CD14-positive monocyte (primary cell): Measurements from ENCODE around the gene DAB2IP. TPM values are rescaled to one million over a fixed set of nuclear protein-coding genes. Genes with fewer than 3 reads are reported as not detected.

ENCODE experiments used
- DNase-seq, 3 donors: peaks; one replicate each; pipeline ENCODE4 v3.0.0-alpha.2; 2011 to 2022
- H2AFZ ChIP-seq: 2 replicates; pipeline ENCODE4 v1.6.0; 2012; ENCODE audit warnings: mild to moderate bottlenecking, low read depth, low read length, inconsistent platforms; ENCODE audit not compliant: insufficient read depth, poor library complexity, severe bottlenecking
- H3K27ac ChIP-seq, 2 donors: 1 replicate in 1 of 2; 2 replicates in 1 of 2; pipeline ENCODE4 v1.5.1; 2012 to 2013; ENCODE audit warnings: low read length in 2 of 2, control low read depth in 1 of 2, inconsistent platforms in 1 of 2, low read depth in 1 of 2, mild to moderate bottlenecking in 1 of 2
- H3K27me3 ChIP-seq, 2 donors: one replicate each; pipeline versions ENCODE4 v1.6.0 to v1.6.1; 2011 to 2013; ENCODE audit warnings: low read length in 2 of 2; ENCODE audit not compliant: control insufficient read depth in 2 of 2, insufficient read depth in 2 of 2
- H3K36me3 ChIP-seq, 2 donors: replicated peaks in 1 of 2; 1 replicate in 1 of 2; 2 replicates in 1 of 2; pipeline versions ENCODE4 v1.5.1 to v1.6.1; 2012 to 2013; ENCODE audit warnings: low read length in 2 of 2, control low read depth in 1 of 2, inconsistent platforms in 1 of 2, mild to moderate bottlenecking in 1 of 2; ENCODE audit not compliant: insufficient read depth in 2 of 2, control insufficient read depth in 1 of 2
- H3K4me1 ChIP-seq, 2 donors: 1 replicate in 1 of 2; 2 replicates in 1 of 2; pipeline versions ENCODE4 v1.5.1 to v1.6.1; 2012 to 2013; ENCODE audit warnings: low read length in 2 of 2, control low read depth in 1 of 2, inconsistent platforms in 1 of 2, mild to moderate bottlenecking in 1 of 2, moderate library complexity in 1 of 2; ENCODE audit not compliant: insufficient read depth in 2 of 2, control insufficient read depth in 1 of 2
- H3K4me2 ChIP-seq: replicated peaks from 2 replicates; pipeline ENCODE3; 2012; ENCODE audit warnings: low read length, moderate library complexity, mild to moderate bottlenecking; ENCODE audit not compliant: poor library complexity, severe bottlenecking; ENCODE audit errors: extremely low read depth
- H3K4me3 ChIP-seq, 3 experiments: fragments of 200-600 bp in 1 of 3; sonication (generic) in 1 of 3; replicated peaks in 1 of 3; 1 replicate in 2 of 3; 2 replicates in 1 of 3; pipeline ENCODE4 v1.5.1; 2011 to 2013; ENCODE audit warnings: low read length in 3 of 3, mild to moderate bottlenecking in 3 of 3, control low read depth in 2 of 3, low read depth in 2 of 3, inconsistent platforms in 1 of 3, moderate library complexity in 1 of 3
- H3K79me2 ChIP-seq: 2 replicates; pipeline ENCODE4 v1.6.0; 2012; ENCODE audit warnings: mild to moderate bottlenecking, control low read depth, inconsistent platforms, low read length, moderate library complexity; ENCODE audit not compliant: insufficient read depth
- H3K9ac ChIP-seq: 2 replicates; pipeline ENCODE4 v1.6.0; 2017; ENCODE audit warnings: low read length, mild to moderate bottlenecking; ENCODE audit not compliant: insufficient read depth, poor library complexity, severe bottlenecking
- H3K9me3 ChIP-seq, 2 donors: replicated peaks in 1 of 2; 1 replicate in 1 of 2; 2 replicates in 1 of 2; pipeline versions ENCODE4 v1.5.1 to v1.6.1; 2012 to 2013; ENCODE audit warnings: low read length in 2 of 2, control low read depth in 1 of 2; ENCODE audit not compliant: control insufficient read depth in 1 of 2, insufficient read depth in 1 of 2
- H4K20me1 ChIP-seq: 2 replicates; pipeline ENCODE4 v1.6.0; 2012; ENCODE audit warnings: mild to moderate bottlenecking, low read length, control low read depth, moderate library complexity; ENCODE audit not compliant: insufficient read depth
- H3K27ac Mint-ChIP-seq, 7 donors: one replicate each; pipeline ENCODE4 v1.8.0; 2020; ENCODE audit warnings: mild to moderate bottlenecking in 7 of 7, mixed read lengths in 7 of 7, moderate library complexity in 6 of 7, inconsistent platforms in 2 of 7
- H3K27me3 Mint-ChIP-seq, 3 donors: one replicate each; pipeline ENCODE4 v1.8.0; 2021 to 2022; ENCODE audit warnings: low read depth in 3 of 3, mild to moderate bottlenecking in 3 of 3, mixed read lengths in 3 of 3, moderate library complexity in 3 of 3, inconsistent platforms in 1 of 3
- H3K36me3 Mint-ChIP-seq, 2 donors: one replicate each; pipeline ENCODE4 v1.8.0; 2020; ENCODE audit warnings: mixed read lengths in 2 of 2, inconsistent platforms in 1 of 2, mild to moderate bottlenecking in 1 of 2
- H3K4me1 Mint-ChIP-seq: one replicate; pipeline ENCODE4 v1.8.0; 2020; ENCODE audit warnings: mild to moderate bottlenecking, mixed read lengths
- H3K4me3 Mint-ChIP-seq, 2 donors: one replicate each; pipeline ENCODE4 v1.8.0; 2020; ENCODE audit warnings: mild to moderate bottlenecking in 2 of 2, mixed read lengths in 2 of 2, moderate library complexity in 1 of 2
- H3K9me3 Mint-ChIP-seq, 7 donors: one replicate each; pipeline ENCODE4 v1.8.0; 2020 to 2022; ENCODE audit warnings: mixed read lengths in 7 of 7, mild to moderate bottlenecking in 6 of 7, moderate library complexity in 6 of 7, inconsistent platforms in 2 of 7
- CTCF ChIP-seq: fragments of 200-600 bp; IDR thresholded peaks from one replicate; pipeline ENCODE4 v1.8.0; 2022; ENCODE audit warnings: antibody characterized with exemption, mild to moderate bottlenecking
- WGBS: methylation state at CpG from one replicate; pipeline ENCODE4 v1.1.5; 2013; ENCODE audit warnings: missing lambda C conversion rate; ENCODE audit not compliant: insufficient coverage; 5-methylcytosine and 5-hydroxymethylcytosine counted together
- intact Hi-C, 2 donors: fragments of 100-400 bp; cut with micrococcal nuclease; formaldehyde crosslinking; loops; one replicate each; pipeline versions ENCODE4 v1.15.0 to v1.15.1; 2023
- polyA plus RNA-seq, 3 donors: library from polyadenylated mRNA; depleted of rRNA in 1 of 3; unstranded in 2 of 3; stranded (reverse) in 1 of 3; fragments of 300-500 nt in 2 of 3; fragments of >200 nt in 1 of 3; fragmentation: Illumina TruSeq in 2 of 3; gene quantifications; 1 replicate in 2 of 3; 2 replicates in 1 of 3; pipeline ENCODE4 v1.2.3, GENCODE V29; 2012 to 2021

DAB2IP gene
- polyA plus RNA-seq, 3 donors, result 0.13 TPM; not detected in 2

GRCh38 chr9:121742923-121743322 lies 91.5 kb downstream of the DAB2IP start:
- TF ChIP-seq CTCF, result no peak
- Histone ChIP-seq H3K9me3 (no peaks in the 10 kb centered on the region), H3K9ac (no peak overlapping the region), H3K4me3 (no peak overlapping the region), H2AFZ (no peak overlapping the region), H4K20me1 (no peaks in the 10 kb centered on the region), H3K27ac (no peak overlapping the region), H3K27me3 (peaks cover 0 to under 1% of the 10 kb centered on the region in 2 donors), H3K36me3 (no peaks in the 10 kb centered on the region), H3K4me1 (no peaks in the 10 kb centered on the region), H3K79me2 (no peaks in the 10 kb centered on the region), H3K4me2 (no peak overlapping the region)
- 67% methylated on average over 3 of the region's 3 CpGs for WGBS
- intact Hi-C loops, result no loop called here
- Mint-ChIP-seq H3K27me3 (peaks cover 3 to 10% (median 8%) of the 10 kb centered on the region in 3 donors), H3K36me3 (no peaks in the 10 kb centered on the region), H3K9me3 (peaks cover 0 to 1% (median 0%) of the 10 kb centered on the region in 7 donors), H3K4me1 (no peaks in the 10 kb centered on the region), H3K27ac (peak overlapping the region in 1 of 7 donors; percentile 15), H3K4me3 (no peak overlapping the region)
- no peak for DNase-seq

- Histone ChIP-seq H2AFZ (no peak overlapping the region), H3K79me2 (no peaks in the 10 kb centered on the region), H3K9ac (no peak overlapping the region), H3K9me3 (no peaks in the 10 kb centered on the region), H3K27ac (no peak overlapping the region), H3K4me3 (no peak overlapping the region), H3K4me2 (no peak overlapping the region), H3K4me1 (no peaks in the 10 kb centered on the region), H3K36me3 (no peaks in the 10 kb centered on the region), H3K27me3 (no peaks in the 10 kb centered on the region), H4K20me1 (no peaks in the 10 kb centered on the region)
- WGBS, result 99% methylated on average over 15 of the region's 15 CpGs
- Mint-ChIP-seq H3K4me1 (no peaks in the 10 kb centered on the region), H3K9me3 (peaks cover 0 to 1% (median 0%) of the 10 kb centered on the region in 7 donors), H3K4me3 (no peak overlapping the region), H3K27me3 (peaks cover 3 to 9% (median 6%) of the 10 kb centered on the region in 3 donors), H3K27ac (no peak overlapping the region), H3K36me3 (no peaks in the 10 kb centered on the region)
- DNase-seq, result no peak
- TF ChIP-seq CTCF, result no peak
- intact Hi-C loops, result no loop called here
Measured at GRCh38 chr9:121743441-121744001, 92.1 kb downstream of the DAB2IP start.
